ENCODE results near the gene CCDC8.
"Not testable (repeated sequence)": the region's sequence is repeated elsewhere in the genome, so short reads cannot be mapped to it uniquely, and the experiment has no call there.

Gene CCDC8

GRCh38 chr19:46381756-46382345 lies 31.5 kb downstream of the CCDC8 start:
- H3K27ac ChIP-seq = peak overlapping the region; percentile 22 to 23
- peaks cover 5 to 48% (median 27%) of the 10 kb centered on the region in 4 donors for H3K4me1 ChIP-seq
- no peak for TF ChIP-seq CTCF (IDR thresholded peaks at IDR 0.05)
- no peak for DNase-seq
- intact Hi-C loops (cut with DNase I; ENCODE audit: low total_unique reads) = no loop called here
- H3K9me3 ChIP-seq = no peaks in the 10 kb centered on the region
- peaks cover 6 to 60% (median 58%) of the 10 kb centered on the region in 3 donors for H3K36me3 ChIP-seq
- H3K27me3 ChIP-seq = no peaks in the 10 kb centered on the region
- no peak overlapping the region for H3K4me3 ChIP-seq

- DNase-seq = peak in 1 of 2 donors; percentile 21
- no peak for TF ChIP-seq CTCF (IDR thresholded peaks at IDR 0.05)
- no peak overlapping the region for H3K4me3 ChIP-seq
- H3K4me1 ChIP-seq = peaks cover 5 to 49% (median 27%) of the 10 kb centered on the region in 4 donors
- H3K27me3 ChIP-seq = no peaks in the 10 kb centered on the region
- intact Hi-C loops (cut with DNase I; ENCODE audit: low total_unique reads) = no loop called here
- H3K36me3 ChIP-seq = peaks cover 11 to 60% (median 58%) of the 10 kb centered on the region in 3 donors
- peak overlapping the region; percentile 22 to 23 for H3K27ac ChIP-seq
- H3K9me3 ChIP-seq = no peaks in the 10 kb centered on the region
These were observed 32.0 kb downstream of the CCDC8 start for GRCh38 chr19:46381346-46381745.

GRCh38 chr19:46380690-46381089 lies 32.7 kb downstream of the CCDC8 start:
- Histone ChIP-seq H3K36me3 (peaks cover 16 to 61% (median 60%) of the 10 kb centered on the region in 3 donors), H3K4me1 (peaks cover 5 to 49% (median 27%) of the 10 kb centered on the region in 4 donors), H3K27ac (peak overlapping the region; percentile 55 to 56), H3K9me3 (no peaks in the 10 kb centered on the region), H3K4me3 (no peak overlapping the region), H3K27me3 (no peaks in the 10 kb centered on the region)
- no peak for DNase-seq
- TF ChIP-seq CTCF (IDR thresholded peaks at IDR 0.05) = no peak
- intact Hi-C loops (cut with DNase I; ENCODE audit: low total_unique reads) = no loop called here

GRCh38 chr19:46378268-46378667 lies 35.1 kb downstream of the CCDC8 start:
- Histone ChIP-seq H3K9me3 (no peaks in the 10 kb centered on the region), H3K36me3 (peaks cover 16 to 50% (median 42%) of the 10 kb centered on the region in 3 donors), H3K4me3 (no peak overlapping the region), H3K4me1 (peaks cover 5 to 62% (median 41%) of the 10 kb centered on the region in 4 donors), H3K27ac (peak overlapping the region; percentile 55 to 56), H3K27me3 (no peaks in the 10 kb centered on the region)
- no peak for TF ChIP-seq CTCF (IDR thresholded peaks at IDR 0.05)
- intact Hi-C loops (cut with DNase I; ENCODE audit: low total_unique reads) = no loop called here
- no peak for DNase-seq

- TF ChIP-seq CTCF (IDR thresholded peaks at IDR 0.05) = no peak
- peaks cover 16 to 35% (median 24%) of the 10 kb centered on the region in 3 donors for H3K36me3 ChIP-seq
- peaks cover 5 to 73% (median 51%) of the 10 kb centered on the region in 4 donors for H3K4me1 ChIP-seq
- no peak overlapping the region for H3K4me3 ChIP-seq
- intact Hi-C loops (cut with DNase I; ENCODE audit: low total_unique reads) = no loop called here
- no peaks in the 10 kb centered on the region for H3K27me3 ChIP-seq
- H3K9me3 ChIP-seq = no peaks in the 10 kb centered on the region
- peak in 1 of 2 donors; percentile 59 for DNase-seq
- peak overlapping the region; percentile 55 to 56 for H3K27ac ChIP-seq
These were observed 36.9 kb downstream of the CCDC8 start for GRCh38 chr19:46376241-46377153.

GRCh38 chr19:46375476-46376067 lies 37.8 kb downstream of the CCDC8 start:
- peak in 1 of 2 donors; percentile 37 for DNase-seq
- Histone ChIP-seq H3K4me1 (peaks cover 5 to 71% (median 52%) of the 10 kb centered on the region in 4 donors), H3K36me3 (peaks cover 16 to 36% (median 20%) of the 10 kb centered on the region in 3 donors), H3K27ac (peak overlapping the region in 1 of 2 donors; percentile 29)
- intact Hi-C loops (cut with DNase I; ENCODE audit: low total_unique reads); H3K27me3 ChIP-seq; H3K4me3 ChIP-seq; H3K9me3 ChIP-seq: not testable (repeated sequence)
